ENCODE results near the gene TECPR1. TPM values are rescaled to one million over a fixed set of nuclear protein-coding genes. Genes with fewer than 3 reads are reported as not detected.

TECPR1 gene
- total RNA-seq, 2 experiments from 2014 or later, result 25.6 to 25.7 TPM

DNA sequence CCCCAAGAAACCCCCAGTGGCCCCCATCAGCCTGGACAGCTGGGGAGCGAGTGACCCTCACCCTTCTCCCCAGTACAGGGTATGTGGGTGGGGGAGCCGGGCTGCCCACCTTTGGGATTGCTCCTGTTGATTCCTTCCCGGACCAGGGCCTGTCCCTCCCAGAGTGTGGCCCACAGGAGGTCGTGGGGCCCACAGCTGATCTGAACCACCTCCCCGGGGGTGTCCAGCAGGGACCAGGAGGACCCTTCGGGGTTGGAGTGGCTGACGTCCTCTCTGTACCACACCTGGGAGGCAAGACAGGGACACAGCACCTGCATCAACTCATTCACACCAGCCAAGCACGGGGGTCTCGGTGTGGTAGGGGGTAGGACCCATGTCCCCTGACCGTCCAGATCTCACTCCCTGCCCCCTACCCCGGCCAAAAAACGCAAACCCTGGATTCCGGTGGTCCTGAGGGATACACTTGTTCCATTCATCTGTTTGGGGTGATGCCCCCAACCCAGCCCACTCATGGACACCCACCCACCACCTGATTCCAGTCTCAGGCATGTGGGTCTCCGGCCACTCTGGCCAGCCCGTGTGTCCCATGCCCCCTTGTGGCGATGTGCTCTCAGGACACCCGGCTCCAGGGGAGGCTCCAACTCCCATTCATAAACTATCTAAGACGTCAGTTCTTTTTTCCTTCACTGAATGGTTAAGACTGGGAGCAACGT lies 10.9 kb downstream of the TECPR1 start:
- TF ChIP-seq, protein P1, sequence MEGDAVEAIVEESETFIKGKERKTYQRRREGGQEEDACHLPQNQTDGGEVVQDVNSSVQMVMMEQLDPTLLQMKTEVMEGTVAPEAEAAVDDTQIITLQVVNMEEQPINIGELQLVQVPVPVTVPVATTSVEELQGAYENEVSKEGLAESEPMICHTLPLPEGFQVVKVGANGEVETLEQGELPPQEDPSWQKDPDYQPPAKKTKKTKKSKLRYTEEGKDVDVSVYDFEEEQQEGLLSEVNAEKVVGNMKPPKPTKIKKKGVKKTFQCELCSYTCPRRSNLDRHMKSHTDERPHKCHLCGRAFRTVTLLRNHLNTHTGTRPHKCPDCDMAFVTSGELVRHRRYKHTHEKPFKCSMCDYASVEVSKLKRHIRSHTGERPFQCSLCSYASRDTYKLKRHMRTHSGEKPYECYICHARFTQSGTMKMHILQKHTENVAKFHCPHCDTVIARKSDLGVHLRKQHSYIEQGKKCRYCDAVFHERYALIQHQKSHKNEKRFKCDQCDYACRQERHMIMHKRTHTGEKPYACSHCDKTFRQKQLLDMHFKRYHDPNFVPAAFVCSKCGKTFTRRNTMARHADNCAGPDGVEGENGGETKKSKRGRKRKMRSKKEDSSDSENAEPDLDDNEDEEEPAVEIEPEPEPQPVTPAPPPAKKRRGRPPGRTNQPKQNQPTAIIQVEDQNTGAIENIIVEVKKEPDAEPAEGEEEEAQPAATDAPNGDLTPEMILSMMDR (IDR thresholded peaks at IDR 0.05), result peak; percentile 45
- H3K27ac Mint-ChIP-seq, result no peak overlapping the region
- ATAC-seq (peak; percentile 61), DNase-seq (peak; percentile 49)
- POLR2A ChIA-PET, result no interaction called here
- no peak overlapping the region for H3K4me3 Mint-ChIP-seq
- intact Hi-C loops (cut with micrococcal nuclease), result no loop called here
- H3K27me3 Mint-ChIP-seq, result no peaks in the 10 kb centered on the region
- H3K36me3 Mint-ChIP-seq (ENCODE audit: low read depth), result peaks cover 12% of the 10 kb centered on the region
- H3K9me3 Mint-ChIP-seq, result no peaks in the 10 kb centered on the region
- CTCF ChIA-PET, result interaction anchor here (1.1 kb wide), 2 partner anchors 9 to 10 kb away, joined by 3 to 4 read pairs; no protein-coding TSS in a partner anchor
- no peaks in the 10 kb centered on the region for H3K4me1 Mint-ChIP-seq (ENCODE audit: low read depth)

DNA sequence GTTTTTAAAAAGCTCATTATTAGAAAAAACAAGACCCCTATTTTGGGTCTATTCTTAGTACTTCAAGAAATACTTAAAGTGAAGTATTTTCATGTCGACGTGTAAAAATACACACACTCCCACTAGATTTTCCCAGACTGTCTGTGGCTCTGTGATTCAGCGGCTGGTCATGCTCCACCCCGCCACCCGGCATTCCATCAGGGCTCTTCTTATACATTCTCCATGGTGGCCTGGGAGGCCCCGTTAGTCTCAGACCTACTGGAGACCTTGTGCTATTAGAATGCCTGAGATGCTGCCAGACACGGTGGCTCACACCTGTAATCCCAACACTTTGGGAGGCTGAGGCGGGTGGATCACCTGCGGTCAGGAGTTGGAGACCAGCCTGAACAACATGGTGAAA lies 13.1 kb downstream of the TECPR1 start:
- Mint-ChIP-seq H3K9me3 (no peaks in the 10 kb centered on the region), H3K36me3 (ENCODE audit: low read depth) (peaks cover 14% of the 10 kb centered on the region), H3K27ac (no peak overlapping the region), H3K4me3 (no peak overlapping the region), H3K4me1 (ENCODE audit: low read depth) (no peaks in the 10 kb centered on the region), H3K27me3 (no peaks in the 10 kb centered on the region)
- TF ChIP-seq, protein P1 (IDR thresholded peaks at IDR 0.05), result no peak
- ChIA-PET CTCF (interaction anchor here (1.5 kb wide), 1 partner anchor 217 kb away, joined by 4 read pairs; no protein-coding TSS in a partner anchor), POLR2A (interaction anchor here (1.1 kb wide), 1 partner anchor 11 kb away, joined by 3 read pairs; no protein-coding TSS in a partner anchor)
- DNase-seq (no peak), ATAC-seq (no peak)
- intact Hi-C loops (cut with micrococcal nuclease), result no loop called here

DNA sequence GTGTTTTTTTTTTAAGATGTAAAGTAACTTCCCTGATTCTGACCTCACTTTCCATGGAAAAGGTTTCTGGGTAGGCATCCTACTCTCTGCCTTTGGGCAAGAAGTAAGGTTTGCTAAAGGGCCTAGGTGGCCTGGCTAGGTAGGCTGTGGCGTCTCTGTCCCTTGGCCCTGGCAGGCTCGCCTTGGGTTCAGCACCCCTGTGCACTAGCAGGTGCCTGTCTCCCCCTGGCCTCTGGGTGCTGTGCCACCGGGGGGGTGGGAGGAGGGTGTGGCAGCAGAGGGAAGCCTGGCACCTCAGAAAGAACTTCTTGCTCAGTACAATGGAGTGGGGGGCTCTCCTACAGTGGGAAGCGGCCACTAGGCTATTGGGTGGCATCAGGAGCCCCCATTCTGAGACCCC lies 14.0 kb downstream of the TECPR1 start:
- POLR2A ChIA-PET, result interaction anchor here (1.1 kb wide), 1 partner anchor 10 kb away, joined by 3 read pairs; no protein-coding TSS in a partner anchor

DNA sequence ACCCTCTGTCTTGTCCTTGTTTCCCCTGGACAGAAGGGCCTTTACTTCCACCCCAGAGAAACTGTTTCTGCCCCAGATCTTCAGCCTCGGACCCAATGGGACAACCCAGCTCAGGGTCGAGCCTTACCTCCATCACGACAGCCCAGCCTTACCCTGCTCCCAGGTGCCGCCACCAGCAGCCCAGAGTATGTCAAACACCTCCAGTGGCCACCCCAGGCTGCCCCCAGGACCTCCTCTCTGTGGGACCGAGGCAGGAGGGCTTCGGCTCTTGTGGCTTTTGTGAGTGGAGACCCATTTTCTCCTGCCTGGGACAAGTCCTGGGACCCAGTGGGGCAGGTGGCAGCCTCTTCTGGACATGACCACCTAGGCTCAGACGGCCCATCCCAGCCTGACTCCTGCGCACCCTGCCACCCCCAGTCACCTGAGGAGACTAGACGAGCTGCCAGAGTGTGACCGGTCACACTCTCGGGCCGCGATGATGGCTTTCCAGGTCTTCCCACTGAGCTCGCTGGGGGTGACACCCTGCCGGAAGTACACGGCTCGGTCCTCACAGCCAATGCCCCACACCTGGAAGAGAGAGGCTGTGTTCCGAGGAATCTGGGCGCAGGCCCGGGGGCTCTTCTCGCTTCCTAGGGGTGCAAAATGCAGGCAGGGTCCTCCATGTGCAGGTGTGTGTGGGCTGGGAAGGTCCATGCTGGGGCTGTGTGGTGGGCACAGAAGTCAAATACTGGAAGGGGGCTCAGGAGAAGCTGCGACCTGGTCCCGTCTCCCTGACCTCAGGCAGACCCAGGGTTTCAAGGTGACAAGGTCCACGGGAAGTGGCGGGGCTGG lies 15.5 kb downstream of the TECPR1 start:
- no peak overlapping the region for H3K4me3 Mint-ChIP-seq
- no peak for ATAC-seq
- H3K36me3 Mint-ChIP-seq (ENCODE audit: low read depth), result peaks cover 14% of the 10 kb centered on the region
- DNase-seq, result no peak
- H3K9me3 Mint-ChIP-seq, result no peaks in the 10 kb centered on the region
- H3K27ac Mint-ChIP-seq, result no peak overlapping the region
- intact Hi-C loops (cut with micrococcal nuclease), result no loop called here
- TF ChIP-seq, protein P1 (IDR thresholded peaks at IDR 0.05), result no peak
- no peaks in the 10 kb centered on the region for H3K27me3 Mint-ChIP-seq
- ChIA-PET CTCF (no interaction called here), POLR2A (no interaction called here)
- H3K4me1 Mint-ChIP-seq (ENCODE audit: low read depth), result no peaks in the 10 kb centered on the region

More for the DNA sequence above, 14.0 kb downstream of the TECPR1 start:
- Mint-ChIP-seq H3K27me3 (no peaks in the 10 kb centered on the region), H3K4me1 (ENCODE audit: low read depth) (no peaks in the 10 kb centered on the region), H3K4me3 (no peak overlapping the region), H3K36me3 (ENCODE audit: low read depth) (peaks cover 14% of the 10 kb centered on the region), H3K27ac (no peak overlapping the region), H3K9me3 (no peaks in the 10 kb centered on the region)
- CTCF ChIA-PET, result no interaction called here
- TF ChIP-seq, protein P1 (IDR thresholded peaks at IDR 0.05), result no peak
- no peak for ATAC-seq
- intact Hi-C loops (cut with micrococcal nuclease), result no loop called here
- DNase-seq, result no peak

DNA sequence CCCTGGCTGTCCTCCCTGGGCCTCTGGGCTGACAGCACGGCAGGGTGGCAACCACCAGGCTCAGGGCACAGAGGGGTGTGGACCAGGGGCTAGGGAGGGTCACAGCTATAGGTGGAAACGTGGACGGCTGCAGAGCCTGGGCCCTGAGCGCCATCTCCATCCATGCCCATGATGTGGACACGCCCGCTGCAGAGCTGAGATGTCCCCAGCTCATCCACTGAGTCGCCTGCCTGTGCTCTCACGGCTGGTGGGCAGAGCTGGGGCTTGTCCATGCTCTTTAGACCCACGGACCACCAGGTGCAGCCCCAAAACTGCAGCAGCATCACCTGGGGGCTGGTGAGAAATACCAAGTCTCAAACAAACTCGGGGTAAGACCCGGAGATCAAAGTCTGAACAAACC lies 16.1 kb downstream of the TECPR1 start:
- Mint-ChIP-seq H3K4me1 (ENCODE audit: low read depth) (no peaks in the 10 kb centered on the region), H3K4me3 (no peak overlapping the region), H3K36me3 (ENCODE audit: low read depth) (peaks cover 14% of the 10 kb centered on the region), H3K27ac (no peak overlapping the region), H3K9me3 (no peaks in the 10 kb centered on the region), H3K27me3 (no peaks in the 10 kb centered on the region)
- DNase-seq (no peak), ATAC-seq (no peak)
- intact Hi-C loops (cut with micrococcal nuclease), result no loop called here
- ChIA-PET POLR2A (interaction anchor here (0.6 kb wide), 1 partner anchor 395 kb away, joined by 3 read pairs; no protein-coding TSS in a partner anchor), CTCF (no interaction called here)
- TF ChIP-seq, protein P1 (IDR thresholded peaks at IDR 0.05), result no peak
